Panc1 (cell line): ENCODE results near the gene CYP39A1. TPM values are rescaled to one million over a fixed set of nuclear protein-coding genes. Genes with fewer than 3 reads are reported as not detected.

Experiments used
- ATAC-seq: fragments of 200-7000 bp; cut with Tn5 transposase; 2 replicates; pipeline ENCODE4 v1.9.1; 2020; ENCODE audit warnings: mild to moderate bottlenecking, moderate library complexity
- BruUV-seq: library from RNA; stranded (reverse); fragments of 400-500 nt; replicated peaks from 2 replicates; lab custom pipeline; 2021; lab: Mats Ljungman, UMichigan
- CTCF ChIA-PET: fragments of 300-600 bp; sonication (Branson Sonifier 250); formaldehyde crosslinking; loops from one replicate; lab custom pipeline; 2022; ENCODE audit warnings: antibody characterized with exemption; lab: Charles Lee
- POLR2A ChIA-PET: fragments of 300-600 bp; sonication (Branson Sonifier 250); formaldehyde crosslinking; loops from one replicate; lab custom pipeline; 2022; ENCODE audit warnings: antibody characterized with exemption; lab: Charles Lee
- DNase-seq: peaks from one replicate; pipeline ENCODE4 v3.0.0-alpha.2; 2010; ENCODE audit warnings: low read depth, low spot score
- H3K27ac ChIP-seq: 2 replicates; pipeline ENCODE4 v1.5.1; 2011; ENCODE audit warnings: mild to moderate bottlenecking, low read length, inconsistent platforms
- H3K27me3 ChIP-seq: fragments of 200-500 bp; sonication (Bioruptor generic); 2 replicates; pipeline ENCODE4 v1.6.0; 2014; ENCODE audit warnings: low read length, inconsistent platforms; ENCODE audit not compliant: control insufficient read depth, insufficient read depth
- H3K36me3 ChIP-seq: fragments of 200-500 bp; sonication (Bioruptor generic); 2 replicates; pipeline ENCODE4 v1.5.1; 2014; ENCODE audit warnings: inconsistent platforms, mild to moderate bottlenecking, low read length, moderate library complexity; ENCODE audit not compliant: control insufficient read depth, insufficient read depth
- H3K4me1 ChIP-seq: 2 replicates; pipeline ENCODE4 v1.5.1; 2011; ENCODE audit warnings: inconsistent platforms, mild to moderate bottlenecking, low read length, moderate library complexity; ENCODE audit not compliant: control insufficient read depth, insufficient read depth
- H3K4me3 ChIP-seq, 2 experiments: 2 replicates each; pipeline ENCODE4 v1.5.1; 2011 to 2012; ENCODE audit warnings: low read depth in 2 of 2, low read length in 2 of 2, mild to moderate bottlenecking in 2 of 2, inconsistent platforms in 1 of 2, moderate library complexity in 1 of 2
- H3K9me3 ChIP-seq: fragments of 200-500 bp; sonication (Bioruptor generic); 2 replicates; pipeline ENCODE4 v1.5.1; 2014; ENCODE audit warnings: low read depth, mild to moderate bottlenecking, inconsistent platforms, low read length, moderate library complexity; ENCODE audit not compliant: control insufficient read depth, insufficient read depth
- CTCF ChIP-seq: fragments of 450-650 bp; IDR thresholded peaks from 2 replicates; pipeline ENCODE4 v1.5.1; 2017; ENCODE audit warnings: mild to moderate bottlenecking
- POLR2AphosphoS5 ChIP-seq: IDR thresholded peaks from 2 replicates; pipeline ENCODE4 v1.6.1; 2012; ENCODE audit warnings: mild to moderate bottlenecking, low read depth, low read length, moderate library complexity
- REST ChIP-seq, 2 experiments: IDR thresholded peaks; 2 replicates each; pipeline ENCODE4 v1.6.1; 2011 to 2012; ENCODE audit warnings: low read depth in 2 of 2, control low read depth in 1 of 2, low read length in 1 of 2, mild to moderate bottlenecking in 1 of 2, moderate library complexity in 1 of 2; ENCODE audit not compliant: insufficient read depth in 1 of 2
- SIN3A ChIP-seq: IDR thresholded peaks from 2 replicates; pipeline ENCODE4 v1.6.1; 2012; ENCODE audit warnings: low read depth, mild to moderate bottlenecking, low read length, moderate library complexity, borderline replicate concordance; ENCODE audit not compliant: insufficient read depth
- TCF7L2 ChIP-seq: IDR thresholded peaks from 2 replicates; pipeline ENCODE4 v1.6.1; 2011; ENCODE audit warnings: mild to moderate bottlenecking, low read depth, low read length, inconsistent platforms
- in situ Hi-C: cut with HindIII; loops from 2 replicates; pipeline ENCODE4 v1.10.0; 2016; ENCODE audit warnings: low sequenced_read_pairs, low pct_unique_long_range_greater_than_20kb
- intact Hi-C: fragments of 100-400 bp; cut with micrococcal nuclease; formaldehyde crosslinking; loops from one replicate; pipeline ENCODE4 v1.10.0; 2022; ENCODE audit not compliant: unreplicated experiment
- total RNA-seq: library from RNA; stranded (reverse); gene quantifications from one replicate; pipeline ENCODE4 v1.2.1, GENCODE V29; 2021; ENCODE audit not compliant: unreplicated experiment

CYP39A1 gene
- total RNA-seq, 1 experiment from 2014 or later = 0.72 TPM

- H3K4me3 ChIP-seq = no peak overlapping the region
- TF ChIP-seq REST (IDR thresholded peaks at IDR 0.05; ENCODE audit: insufficient read depth in 1 of 2, low read depth in 2 of 2, low read length in 1 of 2) = no peak
- TF ChIP-seq CTCF = no peak
- TF ChIP-seq POLR2AphosphoS5 = no peak
- TF ChIP-seq SIN3A = no peak
- TF ChIP-seq TCF7L2 = no peak
- BruUV-seq = no TSS peak
- no peak for DNase-seq
- ChIA-PET POLR2A (no interaction called here), CTCF (no interaction called here)
- no peaks in the 10 kb centered on the region for H3K27me3 ChIP-seq
- in situ Hi-C loops = no loop called here
- H3K27ac ChIP-seq = no peak overlapping the region
- no peaks in the 10 kb centered on the region for H3K9me3 ChIP-seq
- no peak for ATAC-seq
- no peaks in the 10 kb centered on the region for H3K4me1 ChIP-seq
- no peaks in the 10 kb centered on the region for H3K36me3 ChIP-seq
- intact Hi-C loops = no loop called here
Observed at GRCh38 chr6:46684771-46685170, 32.2 kb upstream of the CYP39A1 start.

GRCh38 chr6:46677314-46677654, 24.7 kb upstream of the CYP39A1 start:
- Histone ChIP-seq H3K4me1 (no peaks in the 10 kb centered on the region), H3K36me3 (no peaks in the 10 kb centered on the region), H3K27me3 (no peaks in the 10 kb centered on the region), H3K4me3 (no peak overlapping the region), H3K9me3 (no peaks in the 10 kb centered on the region), H3K27ac (no peak overlapping the region)
- TF ChIP-seq CTCF = peak; percentile 53; the same call in 1 of the 2 replicates
- TF ChIP-seq TCF7L2 = no peak
- in situ Hi-C loops = no loop called here
- ChIA-PET CTCF (no interaction called here), POLR2A (no interaction called here)
- DNase-seq = no peak
- no TSS peak for BruUV-seq
- intact Hi-C loops = no loop called here
- ATAC-seq = no peak
